GM21737 (cell line): ENCODE measurements around the gene RASL10B.
"Not testable (repeated sequence)": the region's sequence is repeated elsewhere in the genome, so short reads cannot be mapped to it uniquely, and the experiment has no call there.

Source experiments
- ATAC-seq: cut with Tn5 transposase; IDR thresholded peaks from one replicate; pipeline ENCODE4 v1.9.1; 2021; ENCODE audit warnings: mild to moderate bottlenecking, moderate library complexity; ENCODE audit not compliant: unreplicated experiment

Gene RASL10B

GRCh38 chr17:35731239-35731916, at the start of gene RASL10B:
TSS of gene RASL10B (plus strand) at chr17:35731639. CDS start at chr17:35735185, 3,546 bp downstream.
- ATAC-seq, result no peak

GRCh38 chr17:35683591-35683990, 47.8 kb upstream of the RASL10B start:
- no peak for ATAC-seq

GRCh38 chr17:35684055-35684802, 47.2 kb upstream of the RASL10B start:
- no peak for ATAC-seq

- ATAC-seq, result no peak
Observed at GRCh38 chr17:35692512-35693210, 38.8 kb upstream of the RASL10B start.

- no peak for ATAC-seq
Observed at GRCh38 chr17:35693662-35694061, 37.8 kb upstream of the RASL10B start.

GRCh38 chr17:35694906-35695305, 36.5 kb upstream of the RASL10B start:
- ATAC-seq, result no peak

GRCh38 chr17:35695613-35696012, 35.8 kb upstream of the RASL10B start:
- ATAC-seq, result no peak

GRCh38 chr17:35698800-35699199, 32.6 kb upstream of the RASL10B start:
- no peak for ATAC-seq

- ATAC-seq, result no peak
Observed at GRCh38 chr17:35700150-35700549, 31.3 kb upstream of the RASL10B start.

- no peak for ATAC-seq
Observed at GRCh38 chr17:35701491-35701890, 29.9 kb upstream of the RASL10B start.

GRCh38 chr17:35703308-35703707, 28.1 kb upstream of the RASL10B start:
- ATAC-seq, result not testable (repeated sequence)

- no peak for ATAC-seq
Observed at GRCh38 chr17:35705230-35705629, 26.2 kb upstream of the RASL10B start.

- ATAC-seq, result no peak
Observed at GRCh38 chr17:35705705-35706104, 25.7 kb upstream of the RASL10B start.

- ATAC-seq, result no peak
Observed at GRCh38 chr17:35708149-35708548, 23.3 kb upstream of the RASL10B start.

GRCh38 chr17:35708951-35709350, 22.5 kb upstream of the RASL10B start:
- ATAC-seq, result no peak

- ATAC-seq, result no peak
Observed at GRCh38 chr17:35709874-35710273, 21.6 kb upstream of the RASL10B start.

GRCh38 chr17:35710950-35711349, 20.5 kb upstream of the RASL10B start:
- ATAC-seq, result no peak

- no peak for ATAC-seq
Observed at GRCh38 chr17:35713069-35713728, 18.2 kb upstream of the RASL10B start.

GRCh38 chr17:35714988-35715387, 16.5 kb upstream of the RASL10B start:
- ATAC-seq, result no peak

- ATAC-seq, result no peak
Observed at GRCh38 chr17:35715416-35715815, 16.0 kb upstream of the RASL10B start.

- no peak for ATAC-seq
Observed at GRCh38 chr17:35716173-35716572, 15.3 kb upstream of the RASL10B start.
